ENCODE measurements around the gene COL8A1. TPM values are rescaled to one million over a fixed set of nuclear protein-coding genes. Genes with fewer than 3 reads are reported as not detected.

COL8A1 gene
- total and polyA plus RNA-seq, 9 of the 15 experiments (the other 6 are each of a cell fraction or from before 2014, with no cell fraction given), result 0.07 TPM; not detected in 8

- FAIRE-seq (no peak), DNase-seq (ENCODE audit: extremely low read depth in 1 of 4, low spot score in 3 of 4) (no peak), ATAC-seq (no peak)
- CTCF ChIA-PET (ENCODE audit: low intra/inter-chr PET ratio), result no interaction called here
- POLR2A ChIA-PET, result no interaction called here
- H4K20me1 ChIP-seq (replicated peaks; ENCODE audit: control insufficient read depth, insufficient read depth, low read length), result peaks cover 6% of the 10 kb centered on the region; the same call in 1 of the 2 replicates
- H3K79me2 ChIP-seq (ENCODE audit: control insufficient read depth, insufficient read depth, low read length), result peaks cover 78% of the 10 kb centered on the region
- in situ Hi-C loops (cut with MboI), result loop anchor here (5.0 to 25.0 kb wide), 3 partner anchors 228 to 778 kb away; partner anchors contain the start of gene ADGRG7
- H3K27me3 ChIP-seq (ENCODE audit: control insufficient read depth in 2 of 2, insufficient read depth in 2 of 2, low read length in 2 of 2), result no peaks in the 10 kb centered on the region
- H3K9me3 ChIP-seq (replicated peaks; ENCODE audit: control insufficient read depth, insufficient read depth, low read depth, low read length), result no peaks in the 10 kb centered on the region
- no peak overlapping the region for H3K27ac ChIP-seq (ENCODE audit: extremely low read depth, low read depth, low read length)
- no peaks in the 10 kb centered on the region for H3K4me1 ChIP-seq (replicated peaks in 1 of 2; ENCODE audit: control insufficient read depth in 2 of 2, insufficient read depth in 2 of 2, low read length in 2 of 2)
- intact Hi-C loops (cut with micrococcal nuclease), result no loop called here
- no peak overlapping the region for H2AFZ ChIP-seq (ENCODE audit: low read depth, low read length)
- H3K4me3 ChIP-seq, result no peak overlapping the region
- no TSS peak for BruUV-seq (replicated peaks)
- TF ChIP-seq PTTG1 (tag; IDR thresholded peaks at IDR 0.05; ENCODE audit: low read depth), result no peak
- no peaks in the 10 kb centered on the region for H3K36me3 ChIP-seq (ENCODE audit: control insufficient read depth, insufficient read depth, low read length)
- WGBS (ENCODE audit: insufficient coverage, low coverage, missing lambda C conversion rate), result 90% methylated on average over 2 of the region's 2 CpGs
- no peak overlapping the region for H3K4me2 ChIP-seq (ENCODE audit: insufficient read depth, low read length)
- H3K9me1 ChIP-seq (ENCODE audit: control insufficient read depth, insufficient read depth, low read length), result no peaks in the 10 kb centered on the region
- no peak overlapping the region for H3K9ac ChIP-seq (ENCODE audit: insufficient read depth in 1 of 2, low read depth in 2 of 2, low read length in 2 of 2)
These were observed 196.0 kb downstream of the COL8A1 start for GRCh38 chr3:99834211-99834957.

GRCh38 chr3:99836681-99837080, 198.3 kb downstream of the COL8A1 start:
- 65% methylated on average over 3 of the region's 3 CpGs for WGBS (ENCODE audit: insufficient coverage, low coverage, missing lambda C conversion rate)
- in situ Hi-C loops (cut with MboI) (loop anchor here (25.0 kb wide), 2 partner anchors 226 to 776 kb away; partner anchors contain the start of gene ADGRG7), intact Hi-C loops (cut with micrococcal nuclease) (no loop called here)
- Histone ChIP-seq H3K27me3 (ENCODE audit: control insufficient read depth in 2 of 2, insufficient read depth in 2 of 2, low read length in 2 of 2) (no peaks in the 10 kb centered on the region), H3K4me2 (ENCODE audit: insufficient read depth, low read length) (no peak overlapping the region), H3K4me1 (replicated peaks in 1 of 2; ENCODE audit: control insufficient read depth in 2 of 2, insufficient read depth in 2 of 2, low read length in 2 of 2) (no peaks in the 10 kb centered on the region), H3K9me1 (ENCODE audit: control insufficient read depth, insufficient read depth, low read length) (no peaks in the 10 kb centered on the region), H3K9me3 (replicated peaks; ENCODE audit: control insufficient read depth, insufficient read depth, low read depth, low read length) (no peaks in the 10 kb centered on the region), H3K9ac (ENCODE audit: insufficient read depth in 1 of 2, low read depth in 2 of 2, low read length in 2 of 2) (no peak overlapping the region), H3K36me3 (ENCODE audit: control insufficient read depth, insufficient read depth, low read length) (no peaks in the 10 kb centered on the region), H3K4me3 (no peak overlapping the region), H4K20me1 (replicated peaks; ENCODE audit: control insufficient read depth, insufficient read depth, low read length) (0 out of 2 replicates have a peak, but pooled peaks cover 6% of the 10 kb centered on the region), H2AFZ (ENCODE audit: low read depth, low read length) (no peak overlapping the region), H3K79me2 (ENCODE audit: control insufficient read depth, insufficient read depth, low read length) (peaks cover 63% of the 10 kb centered on the region), H3K27ac (ENCODE audit: extremely low read depth, low read depth, low read length) (no peak overlapping the region)
- ATAC-seq (no peak), DNase-seq (ENCODE audit: extremely low read depth in 1 of 4, low spot score in 3 of 4) (no peak), FAIRE-seq (no peak)
- BruUV-seq (replicated peaks), result no TSS peak
- ChIA-PET POLR2A (no interaction called here), CTCF (ENCODE audit: low intra/inter-chr PET ratio) (no interaction called here)
- TF ChIP-seq RBFOX2 (IDR thresholded peaks at IDR 0.05; ENCODE audit: low read depth, low read length) (no peak), RBM25 (IDR thresholded peaks at IDR 0.05; ENCODE audit: low read depth, low read length, severe bottlenecking) (no peak), ZNF134 (CRISPR knock-in tag; conservative IDR thresholded peaks at IDR 0.05) (no peak), ZNF512 (tag; IDR thresholded peaks at IDR 0.05) (no peak), TOE1 (IDR thresholded peaks at IDR 0.05; ENCODE audit: borderline replicate concordance) (no peak), TOE1 (CRISPR knock-in tag; IDR thresholded peaks at IDR 0.05; ENCODE audit: borderline replicate concordance, low read depth) (no peak), MCM7 (IDR thresholded peaks at IDR 0.05) (no peak), TEAD2 (tag; IDR thresholded peaks at IDR 0.05) (no peak), EHMT2 (IDR thresholded peaks at IDR 0.05) (no peak), ZNF780A (CRISPR knock-in tag; IDR thresholded peaks at IDR 0.05) (no peak), ZNF274 (IDR thresholded peaks at IDR 0.05; ENCODE audit: borderline replicate concordance, low read depth, low read length) (no peak), IRF9 (tag; IDR thresholded peaks at IDR 0.05) (no peak)
